A549 (cell line): ENCODE measurements around the gene ENPP1. TPM values are rescaled to one million over a fixed set of nuclear protein-coding genes. Genes with fewer than 3 reads are reported as not detected.

Experiments used
- ATAC-seq, 2 experiments: fragments of 200-7000 bp in 1 of 2; fragments of >200 bp in 1 of 2; cut with Nextera tagmentation in 1 of 2; cut with Tn5 transposase in 1 of 2; 3 replicates each; pipeline versions ENCODE4 v1.8.0 to v1.9.1; 2018 to 2020; ENCODE audit warnings: mild to moderate bottlenecking in 1 of 2, moderate library complexity in 1 of 2
- CTCF ChIA-PET: fragments of 300-600 bp; sonication (Branson Sonifier 250); formaldehyde crosslinking; extraction: SDS; loops from one replicate; lab custom pipeline; 2021; ENCODE audit warnings: antibody characterized with exemption, inconsistent platforms; lab: Yijun Ruan, JAX
- POLR2A ChIA-PET: fragments of 350-600 bp; formaldehyde crosslinking; extraction: SDS; loops from one replicate; lab custom pipeline; 2021; ENCODE audit warnings: antibody characterized with exemption, inconsistent platforms; lab: Yijun Ruan, JAX
- DNase-seq, 2 experiments: peaks; one replicate each; pipeline versions ENCODE4 v3.0.0 to v3.0.0-alpha.2; 2011 to 2016; ENCODE audit warnings: low read depth in 1 of 2, low spot score in 1 of 2
- FAIRE-seq: peaks from 2 replicates; lab custom pipeline; 2011; peaks lifted over from hg19 to GRCh38; lab: Jason Lieb, UNC
- H3K27ac ChIP-seq, 2 experiments: fragments of >200 bp; sonication (Bioruptor Twin); formaldehyde crosslinking; 3 replicates each; pipeline ENCODE4 v1.5.1; 2016 to 2017
- H3K4me1 ChIP-seq: fragments of >200 bp; sonication (Bioruptor Twin); formaldehyde crosslinking; 3 replicates; pipeline ENCODE4 v1.6.1; 2016
- H3K4me2 ChIP-seq: fragments of >200 bp; sonication (Bioruptor Twin); formaldehyde crosslinking; 3 replicates; pipeline ENCODE4 v1.6.1; 2016
- H3K4me3 ChIP-seq: fragments of >200 bp; sonication (Bioruptor Twin); formaldehyde crosslinking; 3 replicates; pipeline ENCODE4 v1.5.1; 2016
- H3K9me3 ChIP-seq: fragments of >200 bp; sonication (Bioruptor Twin); formaldehyde crosslinking; 3 replicates; pipeline ENCODE4 v1.6.1; 2016
- CBX8 ChIP-seq: fragments of 200-600 bp; sonication (generic); IDR thresholded peaks from 2 replicates; pipeline ENCODE4 v1.6.1; 2016
- CEBPB ChIP-seq, 2 experiments: fragments of >200 bp in 1 of 2; sonication (Bioruptor Twin) in 1 of 2; formaldehyde crosslinking in 1 of 2; IDR thresholded peaks; 2 replicates each; pipeline ENCODE4 v1.6.1; 2012 to 2016
- CTCF ChIP-seq: fragments of >200 bp; sonication (Bioruptor Twin); formaldehyde crosslinking; IDR thresholded peaks from 3 replicates; pipeline ENCODE4 v1.5.1; 2016
- ESRRA ChIP-seq: fragments of 150-350 bp; IDR thresholded peaks from 2 replicates; pipeline ENCODE4 v1.6.1; 2014; ENCODE audit warnings: mild to moderate bottlenecking, low read length, borderline replicate concordance
- FOSB ChIP-seq: fragments of 250-450 bp; sonication (Bioruptor Pico); IDR thresholded peaks from 2 replicates; pipeline ENCODE4 v1.5.0; 2020; ENCODE audit warnings: mild to moderate bottlenecking, moderate library complexity
- GATA3 ChIP-seq: IDR thresholded peaks from 2 replicates; pipeline ENCODE4 v1.6.1; 2012; ENCODE audit warnings: borderline replicate concordance
- HEYL ChIP-seq: fragments of 250-450 bp; sonication (Bioruptor Pico); IDR thresholded peaks from 2 replicates; pipeline ENCODE4 v1.8.0; 2021; ENCODE audit warnings: mild to moderate bottlenecking, moderate library complexity
- HOXB5 ChIP-seq: fragments of 250-450 bp; sonication (Bioruptor Pico); IDR thresholded peaks from 2 replicates; pipeline ENCODE4 v1.5.0; 2020; ENCODE audit warnings: mild to moderate bottlenecking, moderate library complexity
- JUN ChIP-seq, 2 experiments: fragments of >200 bp; sonication (Bioruptor Twin); formaldehyde crosslinking; IDR thresholded peaks; 2 replicates in 1 of 2; 3 replicates in 1 of 2; pipeline ENCODE4 v1.6.1; 2016 to 2017
- KDM1A ChIP-seq: fragments of 200-600 bp; sonication (generic); IDR thresholded peaks from 2 replicates; pipeline ENCODE4 v1.6.1; 2016; ENCODE audit warnings: low read depth, mild to moderate bottlenecking
- NPAS2 ChIP-seq: fragments of 250-450 bp; sonication (Bioruptor Pico); IDR thresholded peaks from 2 replicates; pipeline ENCODE4 v1.8.0; 2022; ENCODE audit warnings: mild to moderate bottlenecking, moderate library complexity, borderline replicate concordance
- PBX3 ChIP-seq: IDR thresholded peaks from 2 replicates; pipeline ENCODE4 v1.6.1; 2012
- POLR2A ChIP-seq: IDR thresholded peaks from 2 replicates; pipeline ENCODE4 v1.6.1; 2012; ENCODE audit warnings: mild to moderate bottlenecking, low read length
- POLR2AphosphoS2 ChIP-seq: conservative IDR thresholded peaks from 2 replicates; pipeline ENCODE4 v1.6.1; 2012; ENCODE audit warnings: low read length, improper control_type of control experiment, inconsistent platforms
- RCOR1 ChIP-seq: fragments of 150-350 bp; IDR thresholded peaks from 2 replicates; pipeline ENCODE4 v1.6.1; 2014; ENCODE audit warnings: antibody characterized with exemption, low read length, low read depth
- RFX5 ChIP-seq: fragments of 450-650 bp; IDR thresholded peaks from 2 replicates; pipeline ENCODE4 v1.7.1; 2014; ENCODE audit warnings: antibody characterized with exemption, mild to moderate bottlenecking, moderate library complexity
- SMC3 ChIP-seq: fragments of >200 bp; sonication (Bioruptor Twin); formaldehyde crosslinking; IDR thresholded peaks from 3 replicates; pipeline ENCODE4 v1.6.1; 2018; ENCODE audit warnings: inconsistent platforms
- SREBF2 ChIP-seq: fragments of 450-650 bp; IDR thresholded peaks from 2 replicates; pipeline ENCODE4 v1.6.1; 2014; ENCODE audit warnings: mild to moderate bottlenecking, moderate library complexity
- WGBS: methylation state at CpG from one replicate; pipeline ENCODE4 v1.1.6; 2017; ENCODE audit errors: missing lambda C conversion rate; 5-methylcytosine and 5-hydroxymethylcytosine counted together
- polyA plus RNA-seq, 4 experiments: library from polyadenylated mRNA; depleted of rRNA in 3 of 4; stranded (reverse); fragments of >200 nt; fragmentation: RNase III in 1 of 4; extraction: RNeasy Plus Mini Kit Qiagen cat#74134 plus additional on column Dnase treatment in 1 of 4; gene quantifications; 2 replicates in 3 of 4; 3 replicates in 1 of 4; pipeline ENCODE4 v1.2.3, GENCODE V29; 2011 to 2017

Gene ENPP1
- polyA plus RNA-seq, 2 of the 4 experiments (the other 2 are of a cell fraction) = 0.97 to 5.3 TPM

- no peak for TF ChIP-seq GATA3
- TF ChIP-seq CTCF = no peak
- TF ChIP-seq, all 56 proteins: peak for 0
Observed at GRCh38 chr6:131792091-131792496, 15.7 kb upstream of the ENPP1 start.

GRCh38 chr6:131795366-131795765 lies 12.5 kb upstream of the ENPP1 start:
- H3K9me3 ChIP-seq = no peaks in the 10 kb centered on the region
- H3K4me2 ChIP-seq = no peak overlapping the region
- ChIA-PET POLR2A (no interaction called here), CTCF (no interaction called here)
- H3K4me3 ChIP-seq = no peak overlapping the region
- TF ChIP-seq ESRRA (no peak), RCOR1 (no peak), CBX8 (no peak)
- FAIRE-seq (no peak), DNase-seq (no peak), ATAC-seq (no peak)
- WGBS = 39% methylated on average over 2 of the region's 2 CpGs
- H3K4me1 ChIP-seq = no peaks in the 10 kb centered on the region
- no peak overlapping the region for H3K27ac ChIP-seq

More at GRCh38 chr6:131792091-131792496, 15.7 kb upstream of the ENPP1 start:
- CTCF ChIA-PET = interaction anchor here (1.3 kb wide), 1 partner anchor 97 kb away, joined by 3 read pairs; no protein-coding TSS in a partner anchor
- Histone ChIP-seq H3K9me3 (no peaks in the 10 kb centered on the region), H3K4me2 (no peak overlapping the region), H3K4me1 (no peaks in the 10 kb centered on the region), H3K4me3 (no peak overlapping the region), H3K27ac (no peak overlapping the region)
- ATAC-seq (peak in 1 of 2 experiments; percentile 54; a peak in 2 of 6 replicates), DNase-seq (peak in 1 of 2 experiments; percentile 10), FAIRE-seq (no peak)
- 93% methylated on average over 6 of the region's 6 CpGs for WGBS
- POLR2A ChIA-PET = no interaction called here

GRCh38 chr6:131802347-131802746 lies 5.5 kb upstream of the ENPP1 start:
- no peaks in the 10 kb centered on the region for H3K4me1 ChIP-seq
- ATAC-seq (no peak), DNase-seq (no peak), FAIRE-seq (no peak)
- H3K9me3 ChIP-seq = no peaks in the 10 kb centered on the region
- 82% methylated on average over 2 of the region's 2 CpGs for WGBS
- ChIA-PET POLR2A (no interaction called here), CTCF (interaction anchor here (1.3 kb wide), 1 partner anchor 478 kb away, joined by 3 read pairs; no protein-coding TSS in a partner anchor)
- H3K4me3 ChIP-seq = no peak overlapping the region
- TF ChIP-seq SMC3 = no peak
- no peak for TF ChIP-seq POLR2AphosphoS2
- TF ChIP-seq HEYL (CRISPR knock-in tag) = no peak
- no peak for TF ChIP-seq CTCF
- TF ChIP-seq HOXB5 (CRISPR knock-in tag) = no peak
- no peak for TF ChIP-seq KDM1A
- no peak for TF ChIP-seq SREBF2
- no peak for TF ChIP-seq ESRRA
- no peak for TF ChIP-seq NPAS2 (CRISPR knock-in tag)
- TF ChIP-seq JUN (IDR thresholded peaks at IDR 0.05) = no peak
- TF ChIP-seq FOSB = no peak
- no peak for TF ChIP-seq PBX3
- TF ChIP-seq CEBPB (IDR thresholded peaks at IDR 0.05) = no peak
- TF ChIP-seq POLR2A = no peak
- TF ChIP-seq RFX5 = no peak
- no peak overlapping the region for H3K27ac ChIP-seq
- no peak overlapping the region for H3K4me2 ChIP-seq
